Heart left ventricle (tissue), 16 donors: ENCODE data around the gene DENND4C. TPM values are rescaled to one million over a fixed set of nuclear protein-coding genes. Genes with fewer than 3 reads are reported as not detected.
"Not testable (repeated sequence)": the region's sequence is repeated elsewhere in the genome, so short reads cannot be mapped to it uniquely, and the experiment has no call there.

Experiments
- ATAC-seq, 4 donors: fragments of 200-7000 bp; cut with Tn5 transposase; one replicate each; pipeline ENCODE4 v1.9.1; 2020 to 2022; ENCODE audit warnings: moderate library complexity in 4 of 4, mild to moderate bottlenecking in 3 of 4, moderate number of reproducible peaks in 1 of 4
- DNase-seq, 5 donors: peaks; one replicate each; pipeline ENCODE4 v3.0.0-alpha.2; 2020
- H3K27ac ChIP-seq, 12 donors: fragments of 200-600 bp; sonication (generic) in 4 of 12; one replicate each; pipeline versions ENCODE4 v1.5.0 to v1.8.0; 2016 to 2022; ENCODE audit warnings: mild to moderate bottlenecking in 2 of 12
- H3K27me3 ChIP-seq, 9 donors: fragments of 200-600 bp; sonication (generic) in 2 of 9; one replicate each; pipeline versions ENCODE4 v1.5.1 to v1.8.0; 2016 to 2022; ENCODE audit warnings: mild to moderate bottlenecking in 3 of 9
- H3K36me3 ChIP-seq, 9 donors: fragments of 200-600 bp; sonication (generic) in 2 of 9; one replicate each; pipeline versions ENCODE4 v1.5.0 to v1.8.0; 2018 to 2022; ENCODE audit warnings: mild to moderate bottlenecking in 2 of 9
- H3K4me1 ChIP-seq, 12 donors: fragments of 200-600 bp; sonication (generic) in 4 of 12; one replicate each; pipeline versions ENCODE4 v1.5.0 to v1.8.0; 2016 to 2022; ENCODE audit warnings: mild to moderate bottlenecking in 3 of 12
- H3K4me3 ChIP-seq, 12 donors: fragments of 200-600 bp; sonication (generic) in 4 of 12; one replicate each; pipeline versions ENCODE4 v1.5.0 to v1.8.0; 2017 to 2022; ENCODE audit warnings: mild to moderate bottlenecking in 9 of 12, moderate library complexity in 4 of 12
- H3K9me3 ChIP-seq, 12 donors: fragments of 200-600 bp; sonication (generic) in 4 of 12; one replicate each; pipeline versions ENCODE4 v1.5.0 to v1.8.0; 2016 to 2022; ENCODE audit warnings: mild to moderate bottlenecking in 1 of 12
- POLR2A ChIP-seq, 2 donors: fragments of 450-650 bp; IDR thresholded peaks; one replicate each; pipeline ENCODE4 v1.6.1; 2017; ENCODE audit warnings: antibody characterized with exemption in 2 of 2, mild to moderate bottlenecking in 2 of 2, moderate library complexity in 2 of 2
- whole genome bisulfite sequencing, 4 donors: extraction: QIAGEN DNeasy Blood & Tissue Kit in 2 of 4; methylation state at CpG; one replicate each; pipeline versions ENCODE4 v1.1.5 to v1.1.7; 2013 to 2018; 5-methylcytosine and 5-hydroxymethylcytosine counted together
- intact Hi-C, 10 donors: fragments of 100-400 bp; cut with DNase I; formaldehyde crosslinking; loops; one replicate each; pipeline versions ENCODE4 v1.11.1 to v1.14.2; 2022
- polyA plus RNA-seq, 2 donors: library from polyadenylated mRNA; stranded (reverse); fragments of 200-250 nt; gene quantifications; one replicate each; pipeline ENCODE4 v1.2.3, GENCODE V29; 2013
- total RNA-seq, 9 donors: library from RNA; depleted of rRNA in 2 of 9; stranded (reverse); fragments of >200 nt in 2 of 9; fragmentation: NEBNext Ultra II Directional in 3 of 9; extraction: Animal tissue kit (Norgen Biotek cat#: 25700) in 3 of 9; gene quantifications; one replicate each; pipeline versions ENCODE4 v1.1.0 to v1.2.4, GENCODE V29; 2016 to 2023
- TF ChIP-seq, protein P1 (sequence below), 12 donors: fragments of 200-600 bp; sonication (generic) in 4 of 12; IDR thresholded peaks; one replicate each; pipeline versions ENCODE4 v1.5.0 to v1.8.0; 2018 to 2022; ENCODE audit warnings: antibody characterized with exemption in 12 of 12, mild to moderate bottlenecking in 5 of 12
- donor health status: ischemic (EF 13 %, LVEDD 7.1; RV severe dilation, severe dysfunction).
- donor health status: healthy with polysubstance abuse.
- donor health status: DM: no; HTN: yes; CAD: no.
- donor health status: DM: no; HTN: no; CAD: no.
- donor health status: ischemic (EF 25% LVEDD 6.9; RV normal size, moderate dysfunction).
- donor health status: ischemic (EF 25% LVEDD 5.7; RV mildly dilated, moderate dysfunction).
- donor health status: healthy.
- donor health status: DM: yes; HTN: yes; CAD: no.
- donor health status: ischemic (EF 35%, LVEDD 5.7; RV mildly dilated, moderate dysfunction).
- donor health status: nonischemic (EF 11% LVEDD 7.7; RV severe dilation, severe dysfunction).
- donor health status: DM: yes; HTN: yes; CAD: no.
- donor health status: PGD.
- donor health status: ischemic (EF 29% LVEDD 5.4; RV normal size, mild dysfunction).
- donor health status: nonischemic (EF 23%, LVEDD 6.1; RV moderate dilation, normal function).

Gene DENND4C
- total and polyA plus RNA-seq, 11 donors, result 5.4 to 36.9 (median 22.8) TPM

DNA sequence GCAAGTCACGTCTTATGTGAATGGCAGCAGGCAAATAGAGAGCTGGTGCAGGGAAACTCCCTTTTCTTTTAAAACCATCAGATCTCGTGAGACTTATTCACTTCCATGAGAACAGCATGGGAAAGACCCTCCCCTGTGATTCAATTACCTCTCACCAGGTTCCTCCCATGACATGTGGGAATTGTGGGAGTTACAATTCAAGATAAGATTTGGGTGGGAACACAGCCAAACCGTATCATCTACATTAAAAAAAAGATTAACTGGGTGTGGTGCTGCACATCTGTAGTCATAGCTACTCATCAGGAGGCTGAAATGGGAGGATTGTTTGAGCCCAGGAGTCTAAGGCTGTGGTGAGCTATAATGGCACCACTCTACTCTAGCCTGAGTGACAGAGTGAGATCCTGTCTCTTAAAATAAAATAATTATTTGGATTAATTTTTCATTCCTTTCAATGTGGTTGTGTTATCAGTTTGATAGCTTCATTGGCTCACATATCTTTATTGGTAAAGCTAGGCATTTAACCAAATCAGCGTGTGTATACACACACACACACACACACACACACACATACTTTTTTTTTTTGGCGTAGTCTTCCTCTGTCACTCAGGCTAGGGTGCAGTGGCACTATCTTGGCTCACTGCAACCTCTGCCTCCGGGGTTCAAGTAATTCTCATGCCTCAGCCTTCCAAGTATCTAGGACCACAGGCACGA, 21.8 kb downstream of the DENND4C start:
- no peak overlapping the region for H3K27ac ChIP-seq
- intact Hi-C loops, result no loop called here
- TF ChIP-seq POLR2A (IDR thresholded peaks at IDR 0.05), result no peak
- TF ChIP-seq, protein P1, sequence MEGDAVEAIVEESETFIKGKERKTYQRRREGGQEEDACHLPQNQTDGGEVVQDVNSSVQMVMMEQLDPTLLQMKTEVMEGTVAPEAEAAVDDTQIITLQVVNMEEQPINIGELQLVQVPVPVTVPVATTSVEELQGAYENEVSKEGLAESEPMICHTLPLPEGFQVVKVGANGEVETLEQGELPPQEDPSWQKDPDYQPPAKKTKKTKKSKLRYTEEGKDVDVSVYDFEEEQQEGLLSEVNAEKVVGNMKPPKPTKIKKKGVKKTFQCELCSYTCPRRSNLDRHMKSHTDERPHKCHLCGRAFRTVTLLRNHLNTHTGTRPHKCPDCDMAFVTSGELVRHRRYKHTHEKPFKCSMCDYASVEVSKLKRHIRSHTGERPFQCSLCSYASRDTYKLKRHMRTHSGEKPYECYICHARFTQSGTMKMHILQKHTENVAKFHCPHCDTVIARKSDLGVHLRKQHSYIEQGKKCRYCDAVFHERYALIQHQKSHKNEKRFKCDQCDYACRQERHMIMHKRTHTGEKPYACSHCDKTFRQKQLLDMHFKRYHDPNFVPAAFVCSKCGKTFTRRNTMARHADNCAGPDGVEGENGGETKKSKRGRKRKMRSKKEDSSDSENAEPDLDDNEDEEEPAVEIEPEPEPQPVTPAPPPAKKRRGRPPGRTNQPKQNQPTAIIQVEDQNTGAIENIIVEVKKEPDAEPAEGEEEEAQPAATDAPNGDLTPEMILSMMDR (IDR thresholded peaks at IDR 0.05), result no peak
- H3K27me3 ChIP-seq, result no peaks in the 10 kb centered on the region
- ATAC-seq, result peak in 2 of 4 donors; percentile 13 to 26
- DNase-seq, result no peak
- H3K9me3 ChIP-seq, result no peaks in the 10 kb centered on the region
- 66 to 74% (median 69%) methylated on average over 7 of the region's 7 CpGs for WGBS, 4 donors
- no peaks in the 10 kb centered on the region for H3K36me3 ChIP-seq
- no peak overlapping the region for H3K4me3 ChIP-seq
- H3K4me1 ChIP-seq, result peaks cover 0 to 32% (median 20%) of the 10 kb centered on the region in 12 donors

DNA sequence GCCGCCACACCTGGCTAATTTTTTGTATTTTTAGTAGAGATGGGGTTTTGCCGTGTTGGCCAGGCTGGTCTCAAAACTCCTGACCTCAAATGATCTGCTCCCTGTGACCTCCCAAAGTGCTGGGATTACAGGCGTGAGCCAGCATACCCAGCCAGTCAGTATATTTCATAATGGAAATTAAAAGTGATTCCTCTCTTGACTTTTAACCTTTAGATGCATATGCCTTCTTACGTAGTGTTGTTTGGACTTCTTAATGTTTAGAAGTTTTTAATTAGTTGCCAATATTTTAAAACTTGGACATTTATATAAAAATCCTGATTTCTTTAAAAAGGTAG, 22.4 kb downstream of the DENND4C start:
- no peak for DNase-seq
- Histone ChIP-seq H3K9me3 (no peaks in the 10 kb centered on the region), H3K4me1 (peaks cover 0 to 27% (median 20%) of the 10 kb centered on the region in 12 donors), H3K4me3 (no peak overlapping the region), H3K27me3 (no peaks in the 10 kb centered on the region), H3K27ac (no peak overlapping the region), H3K36me3 (no peaks in the 10 kb centered on the region)
- intact Hi-C loops, result no loop called here
- ATAC-seq, result peak in 2 of 4 donors; percentile 42 to 55
- TF ChIP-seq, protein P1 (IDR thresholded peaks at IDR 0.05), result no peak
- no peak for TF ChIP-seq POLR2A (IDR thresholded peaks at IDR 0.05)
- 48 to 72% (median 59%) methylated on average over 4 of the region's 4 CpGs for WGBS, 4 donors

DNA sequence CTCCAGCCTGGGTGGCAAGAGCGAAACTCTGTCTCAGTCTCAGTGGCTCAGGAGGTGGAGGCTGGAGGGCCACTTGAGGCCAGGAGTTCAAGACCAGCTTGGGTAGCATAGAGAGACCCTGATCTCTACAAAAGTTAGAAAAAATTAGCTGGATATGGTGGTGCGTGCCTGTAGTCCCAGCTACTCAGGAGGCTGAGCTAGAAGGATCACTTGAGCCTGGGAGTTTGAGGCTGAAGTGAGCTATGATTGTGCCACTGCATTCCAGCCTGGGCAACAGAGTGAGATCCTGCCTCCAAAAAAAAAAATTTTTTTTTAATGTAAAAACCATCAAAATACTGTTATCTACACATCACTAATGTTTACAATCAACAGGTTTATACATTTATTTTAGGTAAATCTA, 24.6 kb downstream of the DENND4C start:
- intact Hi-C loops, result no loop called here
- Histone ChIP-seq H3K27me3 (no peaks in the 10 kb centered on the region), H3K4me1 (peaks cover 0 to 27% (median 20%) of the 10 kb centered on the region in 12 donors), H3K9me3 (peaks cover 0 to 9% (median 0%) of the 10 kb centered on the region in 12 donors), H3K27ac (no peak overlapping the region), H3K36me3 (no peaks in the 10 kb centered on the region), H3K4me3 (no peak overlapping the region)
- ATAC-seq (no peak), DNase-seq (no peak)
- 95 to 100% (median 98%) methylated on average over 2 of the region's 2 CpGs for WGBS, 4 donors
- TF ChIP-seq POLR2A (IDR thresholded peaks at IDR 0.05), result no peak
- TF ChIP-seq, protein P1 (IDR thresholded peaks at IDR 0.05), result no peak

DNA sequence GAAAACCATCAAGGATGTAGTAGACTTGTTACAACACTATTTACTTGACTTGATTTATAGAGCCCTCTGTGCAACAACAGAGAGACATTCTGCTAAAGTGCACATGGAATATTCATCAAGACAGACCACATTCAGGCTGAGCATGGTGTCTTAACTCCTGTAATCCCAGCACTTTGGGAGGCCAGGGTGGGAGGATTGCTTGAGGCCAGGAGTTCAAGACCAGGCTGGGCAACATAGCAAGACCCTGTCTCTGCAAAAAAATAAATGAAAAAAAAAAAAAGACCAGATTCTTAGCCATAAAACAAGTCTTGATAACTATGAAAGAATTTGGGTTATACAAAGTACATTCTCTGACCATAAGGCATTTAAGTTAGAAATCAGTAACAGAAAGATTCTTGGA, 25.3 kb downstream of the DENND4C start:
- no peaks in the 10 kb centered on the region for H3K36me3 ChIP-seq
- H3K27ac ChIP-seq, result no peak overlapping the region
- no peaks in the 10 kb centered on the region for H3K27me3 ChIP-seq
- intact Hi-C loops, result no loop called here
- DNase-seq (no peak), ATAC-seq (no peak)
- H3K9me3 ChIP-seq, result peaks cover 0 to 9% (median 0%) of the 10 kb centered on the region in 12 donors
- no peak overlapping the region for H3K4me3 ChIP-seq
- TF ChIP-seq, protein P1 (IDR thresholded peaks at IDR 0.05), result no peak
- TF ChIP-seq POLR2A (IDR thresholded peaks at IDR 0.05), result no peak
- H3K4me1 ChIP-seq, result peaks cover 0 to 27% (median 20%) of the 10 kb centered on the region in 12 donors

DNA sequence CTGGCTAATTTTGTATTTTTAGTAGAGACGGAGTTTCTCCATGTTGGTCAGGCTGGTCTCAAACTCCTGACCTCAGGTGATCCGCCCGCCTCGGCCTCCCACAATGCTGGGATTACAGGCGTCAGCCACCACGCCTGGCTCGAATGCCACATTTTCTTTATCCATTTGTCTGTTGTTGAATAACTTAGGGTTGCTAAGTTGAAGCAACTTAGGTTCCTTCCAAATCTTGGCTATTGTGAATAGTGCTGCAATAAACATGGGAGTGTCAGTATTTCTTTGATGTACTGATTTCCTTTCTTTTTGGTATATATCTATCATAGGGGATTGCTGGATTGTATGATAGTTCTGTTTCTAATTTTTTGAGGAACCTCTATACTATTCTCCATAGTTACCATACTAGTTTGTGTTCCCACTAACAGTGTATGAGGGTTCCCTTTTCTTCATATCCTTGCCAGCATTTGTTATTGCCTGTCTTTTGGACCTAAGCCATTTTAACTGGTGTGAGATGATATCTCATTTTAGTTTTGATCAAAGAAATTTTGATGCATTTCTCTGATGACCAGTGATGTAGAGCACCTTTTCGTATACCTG, 29.3 kb downstream of the DENND4C start:
- H3K9me3 ChIP-seq, H3K36me3 ChIP-seq, H3K4me1 ChIP-seq, H3K27me3 ChIP-seq, H3K27ac ChIP-seq, DNase-seq, ATAC-seq, H3K4me3 ChIP-seq, intact Hi-C loops: not testable (repeated sequence)
- WGBS, 4 donors, result 91 to 98% (median 95%) methylated on average over 8 of the region's 8 CpGs

DNA sequence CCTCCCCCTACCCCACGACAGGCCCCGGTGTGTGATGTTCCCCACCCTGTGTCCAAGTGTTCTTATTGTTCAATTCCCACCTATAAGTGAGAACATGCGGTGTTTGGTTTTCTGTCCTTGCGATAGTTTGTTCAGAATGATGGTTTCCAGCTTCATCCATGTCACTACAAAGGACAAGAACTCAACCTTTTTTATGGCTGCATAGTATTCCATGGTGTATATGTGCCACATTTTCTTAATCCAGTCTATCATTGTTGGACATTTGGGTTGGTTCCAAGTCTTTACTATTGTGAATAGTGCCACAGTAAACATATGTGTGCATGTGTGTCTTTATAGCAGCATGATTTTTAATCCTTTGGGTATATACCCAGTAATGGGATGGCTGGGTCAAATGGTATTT, 35.1 kb downstream of the DENND4C start:
- 95 to 99% (median 98%) methylated on average over 4 of the region's 4 CpGs for WGBS, 4 donors
- DNase-seq, H3K36me3 ChIP-seq, intact Hi-C loops, H3K4me3 ChIP-seq, ATAC-seq, H3K27me3 ChIP-seq, H3K27ac ChIP-seq: not testable (repeated sequence)
- Histone ChIP-seq H3K4me1 (peaks cover 0 to 24% (median 2%) of the 10 kb centered on the region in 12 donors), H3K9me3 (peaks cover 0 to 29% (median 4%) of the 10 kb centered on the region in 12 donors)

DNA sequence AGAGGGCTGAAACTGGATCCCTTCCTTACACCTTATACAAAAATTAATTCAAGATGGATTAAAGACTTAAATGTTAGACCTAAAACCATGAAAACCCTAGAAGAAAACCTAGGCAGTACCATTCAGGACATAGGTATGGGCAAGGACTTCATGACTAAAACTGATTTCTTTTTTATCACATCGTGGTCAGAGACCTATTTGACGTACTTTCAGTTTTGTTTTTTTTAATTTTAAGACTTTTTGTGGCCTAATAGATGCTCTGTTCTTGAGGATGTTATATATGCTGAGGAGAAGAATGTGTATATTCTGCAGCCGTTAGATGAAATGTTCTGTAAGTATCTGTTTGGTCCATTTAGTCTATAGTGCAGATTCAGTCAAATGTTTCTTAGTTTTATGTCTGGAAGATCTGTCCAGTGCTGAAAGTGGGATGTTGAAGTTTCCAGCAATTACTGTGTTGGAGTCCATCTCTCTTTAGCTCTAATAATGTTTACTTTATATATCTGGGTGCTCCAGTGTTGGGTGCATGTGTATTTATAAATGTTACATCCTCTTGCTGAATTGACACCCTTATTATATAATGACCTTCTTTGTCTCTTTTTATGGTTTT, 36.4 kb downstream of the DENND4C start:
- H3K36me3 ChIP-seq, ATAC-seq, H3K4me3 ChIP-seq, DNase-seq, H3K27ac ChIP-seq, intact Hi-C loops, H3K27me3 ChIP-seq: not testable (repeated sequence)
- peaks cover 0 to 24% (median 2%) of the 10 kb centered on the region in 12 donors for H3K4me1 ChIP-seq
- WGBS, 4 donors, result 80 to 85% (median 83%) methylated on average over 3 of the region's 3 CpGs
- H3K9me3 ChIP-seq, result peaks cover 0 to 36% (median 6%) of the 10 kb centered on the region in 12 donors
